GM21576 (cell line): ENCODE measurements around the gene HEPH.
"Not testable (repeated sequence)": the region's sequence is repeated elsewhere in the genome, so short reads cannot be mapped to it uniquely, and the experiment has no call there.

Source experiments
- ATAC-seq: cut with Tn5 transposase; IDR thresholded peaks from one replicate; pipeline ENCODE4 v1.9.1; 2021; ENCODE audit warnings: mild to moderate bottlenecking, moderate library complexity; ENCODE audit not compliant: unreplicated experiment

Gene HEPH

GRCh38 chrX:66221856-66222255 is 57.8 kb downstream of the HEPH start:
- ATAC-seq: no peak

DNA sequence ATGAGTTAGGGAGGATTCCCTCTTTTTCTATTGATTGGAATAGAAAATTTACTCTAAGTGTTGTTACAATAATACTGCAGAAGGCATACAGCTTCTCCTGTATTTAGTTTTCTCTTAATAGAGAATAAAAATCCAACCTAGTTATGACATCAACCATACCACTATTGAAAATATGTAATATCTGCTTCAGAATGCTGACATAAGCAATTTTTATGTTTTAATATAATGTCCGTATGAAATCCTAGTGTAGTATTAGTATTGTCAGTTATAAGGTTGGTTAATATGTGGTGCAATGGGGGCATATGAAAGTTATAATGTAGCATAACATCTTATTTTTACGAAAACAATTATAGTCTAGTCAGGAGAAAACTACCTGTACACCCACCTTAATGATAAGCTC is 68.2 kb downstream of the HEPH start:
- no peak for ATAC-seq

- no peak for ATAC-seq
These were observed 69.2 kb downstream of the HEPH start for GRCh38 chrX:66233209-66233608.

GRCh38 chrX:66233904-66234303 is 69.9 kb downstream of the HEPH start:
- ATAC-seq: not testable (repeated sequence)

- no peak for ATAC-seq
These were observed 91.4 kb downstream of the HEPH start for GRCh38 chrX:66255359-66255967.

GRCh38 chrX:66262807-66263206 is 98.8 kb downstream of the HEPH start:
- ATAC-seq: no peak
